Posterior cingulate gyrus (tissue), 11 donors: Measurements from ENCODE around the gene LTBP4.
"Not testable (repeated sequence)": the region's sequence is repeated elsewhere in the genome, so short reads cannot be mapped to it uniquely, and the experiment has no call there.

Experiments
- DNase-seq, 10 donors: peaks; one replicate each; pipeline versions ENCODE4 v3.0.0 to v3.0.0-alpha.2; 2020 to 2021; ENCODE audit warnings: mixed read lengths in 3 of 10
- intact Hi-C: fragments of 100-400 bp; cut with DNase I; formaldehyde crosslinking; loops from one replicate; pipeline ENCODE4 v1.15.1; 2023

LTBP4 gene

GRCh38 chr19:40652303-40652702 lies 51.1 kb downstream of the LTBP4 start:
- DNase-seq, intact Hi-C loops: not testable (repeated sequence)

DNA sequence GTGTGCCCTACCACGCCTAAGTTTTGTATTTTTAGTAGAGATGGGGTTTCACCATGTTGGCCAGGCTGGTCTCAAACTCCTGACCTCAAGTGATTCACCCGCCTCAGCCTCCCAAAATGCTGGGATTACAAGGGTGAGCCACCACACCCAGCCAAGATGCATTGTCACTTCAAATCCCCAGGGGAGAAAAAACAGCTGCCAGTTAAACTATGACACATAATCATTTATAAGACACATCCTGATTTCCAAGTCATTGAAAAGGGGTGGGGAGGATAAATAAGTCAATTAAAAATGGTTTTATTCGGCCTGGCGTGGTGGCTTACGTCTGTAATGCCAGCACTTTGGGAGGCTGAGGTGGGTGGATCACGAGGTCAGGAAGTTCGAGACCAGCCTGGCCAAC lies 54.5 kb downstream of the LTBP4 start:
- intact Hi-C loops: not testable (repeated sequence)
- DNase-seq: peak in 1 of 10 donors; percentile 22

DNA sequence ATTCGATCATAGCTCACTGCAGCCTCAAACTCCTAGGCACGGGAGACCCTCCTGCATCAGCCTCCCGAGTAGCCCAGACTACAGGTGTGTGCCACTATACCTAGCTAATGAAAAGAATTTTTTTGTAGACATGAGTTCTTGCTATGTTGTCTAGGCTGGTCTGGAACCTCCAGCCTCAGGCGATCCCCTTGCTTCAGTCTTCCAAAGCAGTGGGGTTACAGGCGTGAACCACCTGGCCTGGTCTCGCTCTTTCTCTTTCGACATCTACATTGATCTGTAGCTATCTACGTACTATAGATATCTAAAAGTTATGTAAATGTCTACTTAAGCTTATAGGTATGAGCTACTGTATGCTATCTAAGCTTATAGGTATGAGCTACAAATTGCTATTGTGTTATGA lies 56.9 kb downstream of the LTBP4 start:
- DNase-seq: peak in 1 of 10 donors; percentile 16
- intact Hi-C loops: no loop called here

GRCh38 chr19:40659116-40659515 lies 57.9 kb downstream of the LTBP4 start:
- intact Hi-C loops: no loop called here
- peak in 1 of 10 donors; percentile 26 for DNase-seq

- intact Hi-C loops: no loop called here
- peak in 1 of 10 donors; percentile 5 for DNase-seq
Observed at GRCh38 chr19:40659566-40659965, 58.4 kb downstream of the LTBP4 start.

- no peak for DNase-seq
- intact Hi-C loops: loop anchor here (2.0 to 10.0 kb wide), 4 partner anchors 146 to 601 kb away; no protein-coding TSS in a partner anchor
Observed at GRCh38 chr19:40661616-40662015, 60.4 kb downstream of the LTBP4 start.

GRCh38 chr19:40662925-40663694 lies 61.9 kb downstream of the LTBP4 start:
- intact Hi-C loops: loop anchor here (1.0 to 10.0 kb wide), 5 partner anchors 52 to 600 kb away; no protein-coding TSS in a partner anchor
- DNase-seq: peak; percentile 81 to 98 (median 92)

DNA sequence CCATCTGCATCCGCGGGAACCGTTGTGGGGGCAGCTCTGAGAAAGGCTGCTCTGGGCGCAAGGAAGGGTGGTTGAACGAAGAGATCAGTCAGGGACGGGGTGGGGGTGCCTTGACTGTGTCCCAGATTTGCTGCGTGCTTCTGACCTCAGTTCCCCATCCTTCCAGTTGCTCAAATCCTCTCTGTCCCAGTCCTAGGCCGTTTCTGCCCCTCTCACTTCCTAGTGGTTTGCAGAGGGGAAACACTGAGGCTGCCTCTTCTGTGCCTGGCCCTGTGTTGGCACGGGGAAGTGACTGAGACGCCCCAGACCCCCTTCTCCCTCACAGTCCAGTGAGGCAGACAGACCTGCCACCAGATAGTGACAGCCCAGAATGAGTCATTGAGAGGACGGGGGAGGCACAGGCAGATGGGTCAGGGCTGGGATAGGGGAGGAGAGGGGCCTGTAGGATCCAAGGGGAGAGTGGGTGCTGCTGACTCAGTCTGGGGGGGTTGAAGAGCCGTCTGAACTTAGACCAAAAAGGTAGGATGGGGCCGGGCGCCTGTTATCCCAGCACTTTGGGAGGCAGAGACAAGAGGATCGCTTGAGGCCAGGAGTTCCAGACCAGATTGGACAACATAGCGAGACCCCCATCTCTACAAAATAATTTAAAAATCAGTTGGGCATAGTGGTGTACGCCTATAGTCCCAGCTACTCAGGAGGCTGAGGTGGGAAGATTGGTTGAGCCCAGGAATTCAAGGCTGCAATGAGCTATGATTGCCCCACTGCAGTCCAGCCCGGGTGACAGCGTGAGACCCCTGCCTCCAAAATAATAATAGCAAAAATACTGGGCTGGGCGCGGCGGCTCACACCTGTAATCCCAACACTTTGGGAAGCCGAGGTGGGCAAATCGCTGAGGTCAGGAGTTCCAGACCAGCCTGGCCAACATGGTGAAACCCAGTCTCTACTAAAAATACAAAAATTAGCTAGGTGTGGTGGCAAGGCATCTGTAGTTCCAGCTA lies 62.8 kb downstream of the LTBP4 start:
- intact Hi-C loops: loop anchor here (1.0 to 10.0 kb wide), 5 partner anchors 51 to 599 kb away; no protein-coding TSS in a partner anchor
- peak in 1 of 10 donors; percentile 72 for DNase-seq

DNA sequence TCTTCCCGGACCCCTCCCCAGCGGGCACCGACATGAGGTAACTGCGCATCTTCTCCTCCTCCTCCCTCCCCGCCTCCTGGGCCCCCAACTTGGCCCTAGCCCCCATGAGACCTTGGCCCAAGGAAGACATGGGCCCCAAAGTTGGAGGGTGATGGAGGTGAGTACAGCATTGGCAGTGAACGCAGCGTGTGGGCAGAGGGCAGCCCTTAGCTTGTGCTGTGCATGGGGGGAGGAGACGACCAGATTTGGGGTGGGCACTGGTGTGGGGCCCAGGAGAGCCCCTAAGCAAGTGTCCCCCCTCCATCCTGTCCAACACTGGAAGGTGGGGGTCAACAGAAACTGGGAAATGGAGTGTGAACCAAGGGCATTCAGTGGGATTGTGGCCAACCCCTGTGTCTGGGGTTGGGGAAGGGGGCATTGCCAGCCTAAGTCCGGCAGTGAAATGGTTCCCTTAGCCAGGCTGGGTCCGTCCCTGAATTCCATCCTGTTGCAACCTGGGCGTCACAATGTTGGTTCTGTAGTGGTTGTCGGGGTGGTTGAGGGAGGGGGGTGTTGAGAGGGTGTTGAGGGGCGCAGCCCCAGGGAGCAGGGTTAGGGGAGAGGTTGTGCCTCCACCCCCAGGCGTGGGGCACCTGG lies 65.8 kb downstream of the LTBP4 start:
- intact Hi-C loops: loop anchor here (10.0 kb wide), 1 partner anchor 308 kb away; no protein-coding TSS in a partner anchor
- DNase-seq: peak in 1 of 10 donors; percentile 69

GRCh38 chr19:40667602-40668001 lies 66.4 kb downstream of the LTBP4 start:
- intact Hi-C loops: loop anchor here (10.0 kb wide), 1 partner anchor 307 kb away; no protein-coding TSS in a partner anchor
- peak in 1 of 10 donors; percentile 67 for DNase-seq

GRCh38 chr19:40668991-40669614 lies 67.9 kb downstream of the LTBP4 start:
- intact Hi-C loops: loop anchor here (10.0 kb wide), 1 partner anchor 306 kb away; no protein-coding TSS in a partner anchor
- no peak for DNase-seq

- DNase-seq: peak in 9 of 10 donors; percentile 32 to 96 (median 71)
Observed at GRCh38 chr19:40671404-40671803, 70.2 kb downstream of the LTBP4 start.

GRCh38 chr19:40672038-40672437 lies 70.9 kb downstream of the LTBP4 start:
- intact Hi-C loops: no loop called here
- peak in 1 of 10 donors; percentile 26 for DNase-seq

More at GRCh38 chr19:40671404-40671803, 70.2 kb downstream of the LTBP4 start:
- intact Hi-C loops: no loop called here

DNA sequence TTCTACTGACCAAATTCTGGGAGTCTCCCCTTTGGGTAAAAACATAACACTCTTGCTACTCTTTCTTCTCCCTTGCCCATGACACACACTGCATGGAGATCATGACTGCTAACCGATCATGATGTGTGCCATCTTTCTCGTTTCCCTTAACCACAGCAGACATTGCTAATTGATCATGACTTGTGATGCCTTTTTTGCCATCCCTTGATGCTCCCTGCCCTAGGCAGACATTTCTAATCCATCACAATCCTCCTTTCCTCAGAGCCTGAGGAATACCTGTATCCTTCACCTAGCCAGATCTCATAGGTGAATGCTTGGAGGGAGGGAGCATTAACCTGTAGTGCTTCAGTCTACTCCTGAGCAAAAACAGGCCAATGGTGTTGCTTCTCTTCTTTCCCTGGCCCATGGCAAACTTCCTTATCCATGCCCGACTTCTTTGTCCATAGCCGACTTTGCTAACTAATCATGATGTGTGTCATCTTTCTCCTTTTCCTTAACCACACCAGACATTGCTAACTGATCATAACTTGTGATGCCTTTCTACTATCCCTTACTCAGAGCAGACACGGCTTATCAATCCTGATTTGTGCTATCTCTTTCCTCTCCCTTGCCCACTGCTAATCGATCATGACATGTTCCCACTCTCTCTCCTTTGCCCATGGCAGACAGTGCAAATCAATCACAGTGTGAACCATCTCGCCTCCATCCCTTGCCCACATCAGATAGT lies 71.6 kb downstream of the LTBP4 start:
- DNase-seq: no peak
- intact Hi-C loops: no loop called here

- DNase-seq: peak in 1 of 10 donors; percentile 39
- intact Hi-C loops: no loop called here
Observed at GRCh38 chr19:40673397-40673796, 72.2 kb downstream of the LTBP4 start.

DNA sequence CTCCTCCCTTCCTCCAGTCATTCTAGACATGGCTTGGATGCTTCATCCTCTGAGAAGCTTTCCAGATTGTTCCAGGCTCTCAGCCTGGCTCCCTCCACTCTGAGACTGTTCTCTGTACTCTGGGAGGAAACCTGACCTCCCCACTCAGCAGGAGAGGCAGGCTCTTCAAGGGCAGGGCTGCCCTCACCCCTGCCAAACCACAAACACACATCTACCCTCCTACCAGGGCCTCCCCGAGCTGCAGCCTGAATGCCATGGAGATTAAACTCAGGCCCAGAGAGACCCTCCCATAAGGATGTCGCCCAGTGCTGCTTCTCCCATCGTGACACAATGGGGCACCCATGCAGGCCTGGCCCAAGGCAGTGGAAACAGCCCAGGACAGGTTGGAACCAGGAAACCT lies 73.1 kb downstream of the LTBP4 start:
- DNase-seq: peak in 1 of 10 donors; percentile 19
- intact Hi-C loops: no loop called here

DNA sequence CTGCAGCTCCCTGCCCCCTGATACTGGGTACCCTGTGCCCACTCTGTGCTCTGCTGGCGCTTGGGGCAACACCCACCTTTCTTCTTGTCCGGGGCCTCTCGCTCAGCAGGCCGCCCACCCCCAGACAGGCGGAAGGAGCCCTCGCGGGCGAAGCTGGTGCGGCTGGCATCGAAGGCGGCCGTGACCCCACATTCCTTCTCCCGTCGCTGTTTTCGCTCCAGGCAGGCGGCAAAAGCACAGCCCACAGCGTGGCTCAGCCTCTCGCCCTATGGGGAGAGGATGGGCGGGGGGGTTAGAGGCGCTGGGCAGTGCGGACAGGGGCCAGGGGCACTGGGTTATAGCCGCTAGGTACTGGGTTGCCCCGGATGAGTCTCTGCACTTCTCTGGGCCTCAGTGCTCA lies 76.0 kb downstream of the LTBP4 start:
- DNase-seq: peak in 2 of 10 donors; percentile 46 to 60
- intact Hi-C loops: no loop called here
